ENCODE data around the gene RHPN2.

DNA sequence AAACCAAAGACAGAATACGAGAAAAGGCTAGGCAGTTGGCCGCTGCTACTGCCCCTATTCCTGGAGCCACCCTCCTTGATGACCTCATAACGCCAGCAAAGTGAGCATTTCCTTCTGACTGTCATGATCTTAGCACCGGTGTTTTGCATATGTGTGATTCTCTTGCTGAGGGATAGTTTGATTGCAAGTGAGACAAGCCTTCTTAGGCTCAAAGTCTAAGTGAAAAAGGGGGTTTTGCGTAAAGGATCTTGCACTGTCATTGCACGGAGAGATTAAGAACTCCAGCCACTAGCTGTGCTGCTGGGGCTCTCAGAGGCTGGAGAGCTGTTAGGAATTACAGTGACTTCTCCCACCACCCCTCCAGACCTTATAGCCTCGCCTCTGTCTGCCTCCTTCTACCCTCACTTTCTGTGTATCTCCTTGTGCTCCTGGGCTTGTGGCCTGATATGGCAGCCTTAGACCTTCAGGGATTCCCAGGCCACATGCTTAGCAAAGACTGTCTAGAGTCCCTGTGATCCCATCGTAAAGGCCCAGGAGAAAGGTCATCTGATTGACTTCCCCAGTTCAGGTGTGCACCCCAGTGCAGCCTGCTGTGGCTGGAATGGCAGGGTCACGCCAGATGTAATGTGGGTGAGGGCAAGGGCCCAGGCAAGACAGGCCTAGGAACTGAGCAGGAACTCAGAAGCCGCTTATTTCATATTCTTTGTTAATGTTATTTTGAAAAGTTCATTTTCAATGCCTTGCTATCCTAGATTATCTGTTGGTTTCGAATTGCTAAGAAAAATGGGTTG lies 28.9 kb upstream of the RHPN2 start:
- TF ChIP-seq, protein P1, sequence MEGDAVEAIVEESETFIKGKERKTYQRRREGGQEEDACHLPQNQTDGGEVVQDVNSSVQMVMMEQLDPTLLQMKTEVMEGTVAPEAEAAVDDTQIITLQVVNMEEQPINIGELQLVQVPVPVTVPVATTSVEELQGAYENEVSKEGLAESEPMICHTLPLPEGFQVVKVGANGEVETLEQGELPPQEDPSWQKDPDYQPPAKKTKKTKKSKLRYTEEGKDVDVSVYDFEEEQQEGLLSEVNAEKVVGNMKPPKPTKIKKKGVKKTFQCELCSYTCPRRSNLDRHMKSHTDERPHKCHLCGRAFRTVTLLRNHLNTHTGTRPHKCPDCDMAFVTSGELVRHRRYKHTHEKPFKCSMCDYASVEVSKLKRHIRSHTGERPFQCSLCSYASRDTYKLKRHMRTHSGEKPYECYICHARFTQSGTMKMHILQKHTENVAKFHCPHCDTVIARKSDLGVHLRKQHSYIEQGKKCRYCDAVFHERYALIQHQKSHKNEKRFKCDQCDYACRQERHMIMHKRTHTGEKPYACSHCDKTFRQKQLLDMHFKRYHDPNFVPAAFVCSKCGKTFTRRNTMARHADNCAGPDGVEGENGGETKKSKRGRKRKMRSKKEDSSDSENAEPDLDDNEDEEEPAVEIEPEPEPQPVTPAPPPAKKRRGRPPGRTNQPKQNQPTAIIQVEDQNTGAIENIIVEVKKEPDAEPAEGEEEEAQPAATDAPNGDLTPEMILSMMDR (IDR thresholded peaks at IDR 0.05): no peak
- TF ChIP-seq POLR2AphosphoS5 (IDR thresholded peaks at IDR 0.05) (no peak), POLR2A (IDR thresholded peaks at IDR 0.05) (no peak)

All from breast epithelium (tissue), 3 donors.